SH-SY5Y (cell line): ENCODE data around the gene OR52W1.

ENCODE experiments used
- GATA2 ChIP-seq: IDR thresholded peaks from 2 replicates; pipeline ENCODE4 v1.6.1; 2011; ENCODE audit warnings: mild to moderate bottlenecking, low read depth, low read length
- GATA3 ChIP-seq: IDR thresholded peaks from 2 replicates; pipeline ENCODE4 v1.6.1; 2011; ENCODE audit warnings: low read depth, mild to moderate bottlenecking, low read length, moderate library complexity

The OR52W1 gene

DNA sequence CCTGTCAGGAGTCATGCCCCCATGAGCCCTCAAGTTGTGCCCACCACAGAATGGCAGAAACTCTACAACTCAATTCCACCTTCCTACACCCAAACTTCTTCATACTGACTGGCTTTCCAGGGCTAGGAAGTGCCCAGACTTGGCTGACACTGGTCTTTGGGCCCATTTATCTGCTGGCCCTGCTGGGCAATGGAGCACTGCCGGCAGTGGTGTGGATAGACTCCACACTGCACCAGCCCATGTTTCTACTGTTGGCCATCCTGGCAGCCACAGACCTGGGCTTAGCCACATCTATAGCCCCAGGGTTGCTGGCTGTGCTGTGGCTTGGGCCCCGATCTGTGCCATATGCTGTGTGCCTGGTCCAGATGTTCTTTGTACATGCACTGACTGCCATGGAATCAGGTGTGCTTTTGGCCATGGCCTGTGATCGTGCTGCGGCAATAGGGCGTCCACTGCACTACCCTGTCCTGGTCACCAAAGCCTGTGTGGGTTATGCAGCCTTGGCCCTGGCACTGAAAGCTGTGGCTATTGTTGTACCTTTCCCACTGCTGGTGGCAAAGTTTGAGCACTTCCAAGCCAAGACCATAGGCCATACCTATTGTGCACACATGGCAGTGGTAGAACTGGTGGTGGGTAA is at the start of gene OR52W1:
OR52W1 (plus strand) TSS at position 51 of the 637 bp plus-strand sequence; CDS start at position 51, 0 bp downstream.
- TF ChIP-seq GATA2, result no peak
- TF ChIP-seq GATA3, result no peak

DNA sequence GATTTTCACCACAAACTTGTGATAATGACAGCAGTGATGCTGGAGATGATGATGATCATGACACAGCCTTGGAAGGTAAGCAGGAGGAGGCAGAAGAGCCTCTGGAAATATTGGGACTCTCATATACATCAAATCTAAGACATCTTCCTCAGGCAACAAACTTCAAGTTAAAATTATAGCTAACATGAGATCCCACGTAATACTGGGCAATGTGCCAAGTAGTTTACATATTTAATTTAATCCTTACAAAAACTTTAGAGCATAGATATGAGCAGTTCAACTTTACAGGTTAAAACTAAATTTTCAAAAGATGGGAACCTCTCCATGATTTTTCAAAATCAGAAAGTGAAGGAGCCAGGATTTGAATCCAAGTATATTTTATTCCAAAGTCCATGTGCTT is 47.9 kb upstream of the OR52W1 start:
- no peak for TF ChIP-seq GATA2
- TF ChIP-seq GATA3, result no peak

- TF ChIP-seq GATA3, result no peak
- TF ChIP-seq GATA2, result no peak
Observed at GRCh38 chr11:6152126-6152525, 46.9 kb upstream of the OR52W1 start.

DNA sequence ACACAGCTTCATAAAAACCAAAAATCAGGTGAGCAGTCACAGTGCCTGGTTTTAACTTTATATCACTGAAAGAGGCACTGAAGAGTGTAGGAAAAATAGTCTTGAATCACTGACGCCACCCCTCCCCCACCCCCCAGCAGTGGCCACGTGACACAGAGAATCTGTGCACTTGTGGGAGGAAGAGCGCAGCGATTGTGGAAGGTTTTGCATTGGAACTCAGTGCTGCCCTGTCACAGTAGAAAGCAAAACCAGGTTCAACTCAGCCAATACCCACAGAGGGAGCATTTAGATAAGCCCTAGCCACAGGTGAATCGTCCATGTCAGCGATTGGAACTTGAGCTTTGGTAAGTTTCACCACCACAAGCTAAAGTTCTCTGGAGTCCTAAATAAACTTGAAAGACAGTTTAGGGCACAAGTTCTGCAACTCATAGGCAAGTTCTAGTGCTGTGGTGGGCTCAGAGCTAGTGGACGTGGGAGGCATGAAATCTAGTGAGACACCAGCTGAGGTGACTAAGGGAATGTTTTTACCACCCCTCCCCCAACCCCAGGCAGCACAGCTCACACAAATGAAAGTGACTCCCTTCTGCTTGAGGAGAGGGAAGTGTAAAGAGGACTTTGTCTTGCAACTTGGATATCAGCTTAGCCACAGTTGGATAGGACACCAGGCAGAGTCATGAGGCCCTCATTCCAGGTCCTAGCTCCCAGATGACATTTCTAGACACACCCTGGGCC is 42.2 kb upstream of the OR52W1 start:
- TF ChIP-seq GATA2, result no peak

DNA sequence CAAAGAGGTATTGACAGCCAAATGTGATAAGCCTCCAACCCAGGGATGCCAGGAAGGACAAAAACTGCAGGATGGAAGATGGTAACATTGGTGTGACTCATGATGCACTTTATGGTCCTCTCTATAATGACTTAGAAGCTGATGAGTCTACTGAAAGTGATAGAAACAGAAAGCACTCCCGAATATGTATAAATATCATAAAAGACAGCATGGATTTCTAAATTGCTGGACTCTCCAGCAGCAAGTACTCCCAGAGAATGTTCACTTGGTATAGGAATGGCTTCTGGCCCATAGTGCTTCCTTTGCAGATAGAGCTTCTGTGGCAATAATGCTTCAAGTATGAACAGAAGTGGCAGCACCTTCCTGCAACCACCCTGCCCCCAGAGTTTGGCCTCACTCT is 28.8 kb upstream of the OR52W1 start, which contains the start of gene OR52B2:
OR52B2 (minus strand) TSS at position 101 of the 400 bp plus-strand sequence; CDS start at position 101, 0 bp downstream.
- TF ChIP-seq GATA2 (no peak), GATA3 (no peak)

- TF ChIP-seq GATA3 (no peak), GATA2 (no peak)
Observed at GRCh38 chr11:6175440-6175839, 23.6 kb upstream of the OR52W1 start.

DNA sequence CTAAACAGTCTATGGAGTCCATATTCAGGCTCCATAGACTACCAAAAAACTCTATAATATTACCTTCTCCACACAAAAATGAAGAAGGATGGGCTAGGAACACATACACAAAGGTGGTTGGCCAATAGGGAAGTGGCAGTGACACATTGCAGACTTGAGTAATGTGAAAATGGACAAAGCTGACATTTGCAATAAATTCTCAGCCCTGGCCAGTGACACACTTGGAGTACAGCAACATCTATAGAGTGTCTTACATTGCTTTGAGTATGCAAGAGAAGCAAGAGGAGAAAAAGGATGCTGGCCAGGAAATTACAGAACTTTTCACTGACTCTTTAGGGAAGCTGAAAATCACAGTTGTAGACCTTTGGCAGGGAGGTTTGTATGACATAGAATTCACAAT is 7.3 kb upstream of the OR52W1 start:
- no peak for TF ChIP-seq GATA2
- TF ChIP-seq GATA3, result no peak

GRCh38 chr11:6194065-6194581 is 4.9 kb upstream of the OR52W1 start:
- no peak for TF ChIP-seq GATA2

GRCh38 chr11:6196396-6196795 is 2.6 kb upstream of the OR52W1 start:
- no peak for TF ChIP-seq GATA3
- TF ChIP-seq GATA2, result no peak

GRCh38 chr11:6197466-6198200 is 1.4 kb upstream of the OR52W1 start:
- TF ChIP-seq GATA3 (no peak), GATA2 (no peak)

DNA sequence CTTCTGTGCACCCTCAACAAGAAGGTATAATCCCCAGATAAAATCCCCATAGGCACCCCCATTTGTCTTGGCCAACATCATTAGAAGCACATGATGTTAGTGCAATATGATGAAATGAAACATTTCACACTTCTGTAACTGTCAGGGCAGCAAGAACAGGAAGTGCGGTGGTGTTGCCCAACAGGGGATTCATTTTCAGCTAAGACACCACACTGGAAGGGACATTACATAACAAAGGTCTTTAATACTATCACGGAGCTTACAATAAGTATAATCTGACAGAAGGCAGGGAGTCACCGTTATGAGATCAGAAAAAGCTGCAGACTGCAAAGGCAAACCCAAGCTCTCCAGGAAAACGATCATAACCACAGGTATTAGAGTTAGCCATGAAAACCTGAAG is 2.0 kb downstream of the OR52W1 start:
- TF ChIP-seq GATA3, result no peak
- no peak for TF ChIP-seq GATA2

DNA sequence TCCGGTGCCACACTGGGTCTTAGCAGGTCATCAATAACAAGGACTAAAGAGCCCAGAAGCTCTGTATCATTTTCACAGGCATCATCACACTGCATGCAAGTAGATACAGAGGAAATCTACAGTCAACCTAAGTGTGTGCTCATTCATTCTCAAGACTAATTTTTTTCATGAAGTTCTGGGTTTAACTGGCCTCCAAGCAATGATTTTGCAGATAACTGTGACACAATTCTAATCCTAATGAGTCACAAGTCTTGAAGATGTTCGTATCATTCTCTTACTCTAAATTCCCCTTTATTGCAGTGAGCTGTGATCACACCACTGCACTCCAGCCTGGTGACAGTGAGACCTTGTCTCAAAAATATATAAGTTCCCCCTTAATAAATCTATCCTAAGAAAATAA is 2.5 kb downstream of the OR52W1 start:
- TF ChIP-seq GATA2, result no peak
- no peak for TF ChIP-seq GATA3

- no peak for TF ChIP-seq GATA2
- no peak for TF ChIP-seq GATA3
Observed at GRCh38 chr11:6202041-6202440, 3.0 kb downstream of the OR52W1 start.

- TF ChIP-seq GATA2 (no peak), GATA3 (no peak)
Observed at GRCh38 chr11:6203327-6203726, 4.3 kb downstream of the OR52W1 start.
